Panc1 (cell line): Measurements from ENCODE around the gene ZBTB46. TPM values are rescaled to one million over a fixed set of nuclear protein-coding genes. Genes with fewer than 3 reads are reported as not detected.
A peak's percentile ranks its signal among the peaks of the same experiment; 100 is the strongest.

Source experiments
- ATAC-seq: fragments of 200-7000 bp; cut with Tn5 transposase; 2 replicates; pipeline ENCODE4 v1.9.1; 2020; ENCODE audit warnings: mild to moderate bottlenecking, moderate library complexity
- BruUV-seq: library from RNA; stranded (reverse); fragments of 400-500 nt; replicated peaks from 2 replicates; lab custom pipeline; 2021; lab: Mats Ljungman, UMichigan
- CTCF ChIA-PET: fragments of 300-600 bp; sonication (Branson Sonifier 250); formaldehyde crosslinking; loops from one replicate; lab custom pipeline; 2022; ENCODE audit warnings: antibody characterized with exemption; lab: Charles Lee
- POLR2A ChIA-PET: fragments of 300-600 bp; sonication (Branson Sonifier 250); formaldehyde crosslinking; loops from one replicate; lab custom pipeline; 2022; ENCODE audit warnings: antibody characterized with exemption; lab: Charles Lee
- DNase-seq: peaks from one replicate; pipeline ENCODE4 v3.0.0-alpha.2; 2010; ENCODE audit warnings: low read depth, low spot score
- H3K27ac ChIP-seq: 2 replicates; pipeline ENCODE4 v1.5.1; 2011; ENCODE audit warnings: mild to moderate bottlenecking, low read length, inconsistent platforms
- H3K27me3 ChIP-seq: fragments of 200-500 bp; sonication (Bioruptor generic); 2 replicates; pipeline ENCODE4 v1.6.0; 2014; ENCODE audit warnings: low read length, inconsistent platforms; ENCODE audit not compliant: control insufficient read depth, insufficient read depth
- H3K36me3 ChIP-seq: fragments of 200-500 bp; sonication (Bioruptor generic); 2 replicates; pipeline ENCODE4 v1.5.1; 2014; ENCODE audit warnings: inconsistent platforms, mild to moderate bottlenecking, low read length, moderate library complexity; ENCODE audit not compliant: control insufficient read depth, insufficient read depth
- H3K4me1 ChIP-seq: 2 replicates; pipeline ENCODE4 v1.5.1; 2011; ENCODE audit warnings: inconsistent platforms, mild to moderate bottlenecking, low read length, moderate library complexity; ENCODE audit not compliant: control insufficient read depth, insufficient read depth
- H3K4me3 ChIP-seq, 2 experiments: 2 replicates each; pipeline ENCODE4 v1.5.1; 2011 to 2012; ENCODE audit warnings: low read depth in 2 of 2, low read length in 2 of 2, mild to moderate bottlenecking in 2 of 2, inconsistent platforms in 1 of 2, moderate library complexity in 1 of 2
- H3K9me3 ChIP-seq: fragments of 200-500 bp; sonication (Bioruptor generic); 2 replicates; pipeline ENCODE4 v1.5.1; 2014; ENCODE audit warnings: low read depth, mild to moderate bottlenecking, inconsistent platforms, low read length, moderate library complexity; ENCODE audit not compliant: control insufficient read depth, insufficient read depth
- CTCF ChIP-seq: fragments of 450-650 bp; IDR thresholded peaks from 2 replicates; pipeline ENCODE4 v1.5.1; 2017; ENCODE audit warnings: mild to moderate bottlenecking
- POLR2AphosphoS5 ChIP-seq: IDR thresholded peaks from 2 replicates; pipeline ENCODE4 v1.6.1; 2012; ENCODE audit warnings: mild to moderate bottlenecking, low read depth, low read length, moderate library complexity
- SIN3A ChIP-seq: IDR thresholded peaks from 2 replicates; pipeline ENCODE4 v1.6.1; 2012; ENCODE audit warnings: low read depth, mild to moderate bottlenecking, low read length, moderate library complexity, borderline replicate concordance; ENCODE audit not compliant: insufficient read depth
- TCF7L2 ChIP-seq: IDR thresholded peaks from 2 replicates; pipeline ENCODE4 v1.6.1; 2011; ENCODE audit warnings: mild to moderate bottlenecking, low read depth, low read length, inconsistent platforms
- in situ Hi-C: cut with HindIII; loops from 2 replicates; pipeline ENCODE4 v1.10.0; 2016; ENCODE audit warnings: low sequenced_read_pairs, low pct_unique_long_range_greater_than_20kb
- intact Hi-C: fragments of 100-400 bp; cut with micrococcal nuclease; formaldehyde crosslinking; loops from one replicate; pipeline ENCODE4 v1.10.0; 2022; ENCODE audit not compliant: unreplicated experiment
- total RNA-seq: library from RNA; stranded (reverse); gene quantifications from one replicate; pipeline ENCODE4 v1.2.1, GENCODE V29; 2021; ENCODE audit not compliant: unreplicated experiment
- TF ChIP-seq, protein P1 (sequence below), 2 experiments: IDR thresholded peaks; 2 replicates each; pipeline ENCODE4 v1.6.1; 2011 to 2012; ENCODE audit warnings: low read depth in 2 of 2, control low read depth in 1 of 2, low read length in 1 of 2, mild to moderate bottlenecking in 1 of 2, moderate library complexity in 1 of 2; ENCODE audit not compliant: insufficient read depth in 1 of 2

The ZBTB46 gene
- total RNA-seq, 1 experiment from 2014 or later, result 15.2 TPM

- peak; percentile 64 for ATAC-seq
- ChIA-PET POLR2A (no interaction called here), CTCF (interaction anchor here (0.6 kb wide), 2 partner anchors 20 to 128 kb away, joined by 3 to 4 read pairs; no protein-coding TSS in a partner anchor)
- Histone ChIP-seq H3K36me3 (no peaks in the 10 kb centered on the region), H3K27ac (peak overlapping the region; percentile 39; the same call in 1 of the 2 replicates), H3K4me1 (peaks cover 19% of the 10 kb centered on the region), H3K4me3 (no peak overlapping the region), H3K9me3 (no peaks in the 10 kb centered on the region), H3K27me3 (no peaks in the 10 kb centered on the region)
- no TSS peak for BruUV-seq
- no peak for DNase-seq
- TF ChIP-seq TCF7L2 (no peak), CTCF (no peak), POLR2AphosphoS5 (no peak), SIN3A (no peak)
- TF ChIP-seq, protein P1, sequence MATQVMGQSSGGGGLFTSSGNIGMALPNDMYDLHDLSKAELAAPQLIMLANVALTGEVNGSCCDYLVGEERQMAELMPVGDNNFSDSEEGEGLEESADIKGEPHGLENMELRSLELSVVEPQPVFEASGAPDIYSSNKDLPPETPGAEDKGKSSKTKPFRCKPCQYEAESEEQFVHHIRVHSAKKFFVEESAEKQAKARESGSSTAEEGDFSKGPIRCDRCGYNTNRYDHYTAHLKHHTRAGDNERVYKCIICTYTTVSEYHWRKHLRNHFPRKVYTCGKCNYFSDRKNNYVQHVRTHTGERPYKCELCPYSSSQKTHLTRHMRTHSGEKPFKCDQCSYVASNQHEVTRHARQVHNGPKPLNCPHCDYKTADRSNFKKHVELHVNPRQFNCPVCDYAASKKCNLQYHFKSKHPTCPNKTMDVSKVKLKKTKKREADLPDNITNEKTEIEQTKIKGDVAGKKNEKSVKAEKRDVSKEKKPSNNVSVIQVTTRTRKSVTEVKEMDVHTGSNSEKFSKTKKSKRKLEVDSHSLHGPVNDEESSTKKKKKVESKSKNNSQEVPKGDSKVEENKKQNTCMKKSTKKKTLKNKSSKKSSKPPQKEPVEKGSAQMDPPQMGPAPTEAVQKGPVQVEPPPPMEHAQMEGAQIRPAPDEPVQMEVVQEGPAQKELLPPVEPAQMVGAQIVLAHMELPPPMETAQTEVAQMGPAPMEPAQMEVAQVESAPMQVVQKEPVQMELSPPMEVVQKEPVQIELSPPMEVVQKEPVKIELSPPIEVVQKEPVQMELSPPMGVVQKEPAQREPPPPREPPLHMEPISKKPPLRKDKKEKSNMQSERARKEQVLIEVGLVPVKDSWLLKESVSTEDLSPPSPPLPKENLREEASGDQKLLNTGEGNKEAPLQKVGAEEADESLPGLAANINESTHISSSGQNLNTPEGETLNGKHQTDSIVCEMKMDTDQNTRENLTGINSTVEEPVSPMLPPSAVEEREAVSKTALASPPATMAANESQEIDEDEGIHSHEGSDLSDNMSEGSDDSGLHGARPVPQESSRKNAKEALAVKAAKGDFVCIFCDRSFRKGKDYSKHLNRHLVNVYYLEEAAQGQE (IDR thresholded peaks at IDR 0.05; ENCODE audit: insufficient read depth in 1 of 2, low read depth in 2 of 2, low read length in 1 of 2), result no peak
- in situ Hi-C loops (no loop called here), intact Hi-C loops (no loop called here)
Observed at GRCh38 chr20:63835021-63835858, 4.2 kb upstream of the ZBTB46 start.

DNA sequence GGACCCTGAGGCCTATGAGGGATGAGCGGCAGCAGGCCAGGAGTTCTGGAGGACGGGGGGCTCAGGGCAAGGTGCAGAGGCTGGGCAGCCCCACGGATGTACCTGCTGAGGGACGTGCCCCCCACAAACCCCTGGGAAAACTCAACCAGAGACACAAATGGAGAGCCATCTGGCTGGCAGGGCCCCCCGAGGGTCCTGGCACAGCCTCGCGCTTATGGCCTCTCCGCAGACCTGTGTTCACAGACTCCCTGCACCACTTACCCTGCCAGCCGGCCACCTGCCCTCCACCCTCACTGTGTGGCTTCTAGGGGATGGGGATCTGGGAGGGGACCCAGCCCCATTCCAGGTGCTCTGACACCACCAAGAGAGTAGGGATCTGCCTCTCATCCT, 3.4 kb upstream of the ZBTB46 start:
- Histone ChIP-seq H3K9me3 (no peaks in the 10 kb centered on the region), H3K36me3 (no peaks in the 10 kb centered on the region), H3K4me3 (no peak overlapping the region), H3K27ac (peak overlapping the region; percentile 44; the same call in 1 of the 2 replicates), H3K27me3 (no peaks in the 10 kb centered on the region), H3K4me1 (peaks cover 22% of the 10 kb centered on the region)
- in situ Hi-C loops, result no loop called here
- ATAC-seq, result no peak
- intact Hi-C loops, result no loop called here
- ChIA-PET POLR2A (no interaction called here), CTCF (interaction anchor here (0.6 kb wide), 1 partner anchor 127 kb away, joined by 3 read pairs; no protein-coding TSS in a partner anchor)
- no TSS peak for BruUV-seq
- no peak for DNase-seq
- TF ChIP-seq SIN3A (no peak), CTCF (no peak), TCF7L2 (no peak), POLR2AphosphoS5 (no peak)
- TF ChIP-seq, protein P1 (IDR thresholded peaks at IDR 0.05; ENCODE audit: insufficient read depth in 1 of 2, low read depth in 2 of 2, low read length in 1 of 2), result no peak
